IMR-90 (cell line): ENCODE data around the gene APOB. TPM values are rescaled to one million over a fixed set of nuclear protein-coding genes. Genes with fewer than 3 reads are reported as not detected.

ENCODE experiments used
- ATAC-seq: fragments of 200-7000 bp; cut with Tn5 transposase; 2 replicates; pipeline ENCODE4 v1.9.1; 2020; ENCODE audit warnings: low read depth, mild to moderate bottlenecking, moderate library complexity
- BruUV-seq: library from RNA; stranded (reverse); fragments of 400-500 nt; replicated peaks from 2 replicates; lab custom pipeline; 2021; lab: Mats Ljungman, UMichigan
- CTCF ChIA-PET: fragments of 300-600 bp; formaldehyde crosslinking; extraction: SDS; loops from one replicate; lab custom pipeline; 2021; ENCODE audit warnings: antibody characterized with exemption; lab: Yijun Ruan, JAX
- POLR2A ChIA-PET: fragments of 300-600 bp; sonication (Branson Sonifier 250); formaldehyde crosslinking; loops from one replicate; lab custom pipeline; 2022; ENCODE audit warnings: antibody characterized with exemption; ENCODE audit not compliant: unreplicated experiment; lab: Charles Lee
- DNase-seq: peaks from one replicate; pipeline ENCODE4 v3.0.0; 2013
- H2AFZ ChIP-seq: replicated peaks from 2 replicates; pipeline ENCODE3; 2013; ENCODE audit warnings: low read length, mild to moderate bottlenecking; ENCODE audit not compliant: poor library complexity
- H2AK5ac ChIP-seq: 2 replicates; pipeline ENCODE4 v1.6.1; 2013; ENCODE audit warnings: low read depth, low read length, inconsistent platforms
- H2AK9ac ChIP-seq: replicated peaks from 2 replicates; pipeline ENCODE3; 2013; ENCODE audit warnings: mild to moderate bottlenecking, low read depth, low read length, moderate library complexity; ENCODE audit not compliant: poor library complexity
- H2BK120ac ChIP-seq: 2 replicates; pipeline ENCODE4 v1.6.1; 2013; ENCODE audit warnings: low read depth, low read length, inconsistent platforms
- H2BK15ac ChIP-seq: 3 replicates; pipeline ENCODE4 v1.6.1; 2013; ENCODE audit warnings: low read depth, low read length, inconsistent platforms
- H2BK20ac ChIP-seq: 2 replicates; pipeline ENCODE4 v1.6.1; 2013; ENCODE audit warnings: low read depth, mild to moderate bottlenecking, inconsistent platforms, low read length, moderate library complexity
- H2BK5ac ChIP-seq: 2 replicates; pipeline ENCODE4 v1.6.1; 2013; ENCODE audit warnings: mild to moderate bottlenecking, low read depth, low read length, inconsistent platforms; ENCODE audit not compliant: poor library complexity, severe bottlenecking
- H3K14ac ChIP-seq: replicated peaks from 2 replicates; pipeline ENCODE4 v1.6.1; 2013; ENCODE audit warnings: low read depth, low read length, inconsistent platforms
- H3K18ac ChIP-seq: 2 replicates; pipeline ENCODE4 v1.6.1; 2013; ENCODE audit warnings: low read depth, low read length, control low read depth
- H3K23ac ChIP-seq: 2 replicates; pipeline ENCODE4 v1.6.1; 2013; ENCODE audit warnings: low read depth, low read length, inconsistent platforms
- H3K27ac ChIP-seq: 2 replicates; pipeline ENCODE4 v1.5.1; 2013; ENCODE audit warnings: mild to moderate bottlenecking, control low read depth, low read length; ENCODE audit not compliant: insufficient read depth
- H3K27me3 ChIP-seq: 2 replicates; pipeline ENCODE4 v1.6.1; 2013; ENCODE audit warnings: low read length; ENCODE audit not compliant: control insufficient read depth, insufficient read depth
- H3K36me3 ChIP-seq: 2 replicates; pipeline ENCODE4 v1.6.1; 2013; ENCODE audit warnings: low read length, mixed read lengths; ENCODE audit not compliant: control insufficient read depth, insufficient read depth
- H3K4ac ChIP-seq: 2 replicates; pipeline ENCODE4 v1.6.1; 2013; ENCODE audit warnings: low read depth, low read length, inconsistent platforms
- H3K4me1 ChIP-seq: 2 replicates; pipeline ENCODE4 v1.6.1; 2013; ENCODE audit warnings: low read length, mixed read lengths; ENCODE audit not compliant: control insufficient read depth, insufficient read depth
- H3K4me2 ChIP-seq: 2 replicates; pipeline ENCODE4 v1.6.1; 2013; ENCODE audit warnings: low read depth, mild to moderate bottlenecking, control low read depth, low read length, moderate library complexity
- H3K4me3 ChIP-seq: 2 replicates; pipeline ENCODE4 v1.5.1; 2013; ENCODE audit warnings: low read depth, mild to moderate bottlenecking, control low read depth, low read length, moderate library complexity; ENCODE audit not compliant: insufficient read depth
- H3K56ac ChIP-seq: 2 replicates; pipeline ENCODE4 v1.6.1; 2013; ENCODE audit warnings: low read length, inconsistent platforms; ENCODE audit not compliant: insufficient read depth; ENCODE audit errors: extremely low read depth
- H3K79me1 ChIP-seq, 2 experiments: 2 replicates each; pipeline ENCODE4 v1.6.1; 2013; ENCODE audit warnings: low read length in 2 of 2, inconsistent platforms in 1 of 2, low read depth in 1 of 2
- H3K9ac ChIP-seq: 2 replicates; pipeline ENCODE4 v1.6.1; 2013; ENCODE audit warnings: low read depth, low read length, control low read depth
- H3K9me1 ChIP-seq: 2 replicates; pipeline ENCODE4 v1.6.1; 2013; ENCODE audit warnings: low read length, inconsistent platforms; ENCODE audit not compliant: insufficient read depth
- H3K9me3 ChIP-seq: 2 replicates; pipeline ENCODE4 v1.6.1; 2013; ENCODE audit warnings: low read length; ENCODE audit not compliant: control insufficient read depth, insufficient read depth
- H4K20me1 ChIP-seq: 2 replicates; pipeline ENCODE4 v1.6.1; 2013; ENCODE audit warnings: low read length, inconsistent platforms; ENCODE audit not compliant: insufficient read depth
- H4K5ac ChIP-seq: 2 replicates; pipeline ENCODE4 v1.6.1; 2013; ENCODE audit warnings: mild to moderate bottlenecking, low read depth, low read length, control low read depth
- H4K8ac ChIP-seq, 2 experiments: 2 replicates each; pipeline ENCODE4 v1.6.1; 2013; ENCODE audit warnings: low read depth in 2 of 2, low read length in 2 of 2, control low read depth in 1 of 2, inconsistent platforms in 1 of 2
- H4K91ac ChIP-seq: 2 replicates; pipeline ENCODE4 v1.6.1; 2013; ENCODE audit warnings: low read depth, low read length, inconsistent platforms; ENCODE audit not compliant: insufficient read depth
- BHLHE40 ChIP-seq: fragments of 150-350 bp; IDR thresholded peaks from 2 replicates; pipeline ENCODE4 v1.6.1; 2016; ENCODE audit warnings: mild to moderate bottlenecking, low read depth, low read length
- CEBPB ChIP-seq: IDR thresholded peaks from 2 replicates; pipeline ENCODE4 v1.6.1; 2012; ENCODE audit warnings: low read depth, low read length, improper control_type of control experiment
- CHD1 ChIP-seq: IDR thresholded peaks from 2 replicates; pipeline ENCODE4 v1.6.1; 2012; ENCODE audit warnings: low read depth, low read length, improper control_type of control experiment
- FOS ChIP-seq: fragments of 150-350 bp; IDR thresholded peaks from 2 replicates; pipeline ENCODE4 v1.6.1; 2016; ENCODE audit warnings: low read depth, low read length
- MAFK ChIP-seq: IDR thresholded peaks from 2 replicates; pipeline ENCODE4 v1.6.1; 2012; ENCODE audit warnings: low read depth, low read length, improper control_type of control experiment
- MAZ ChIP-seq: IDR thresholded peaks from 2 replicates; pipeline ENCODE4 v1.6.1; 2012; ENCODE audit warnings: low read depth, mild to moderate bottlenecking, low read length, improper control_type of control experiment, moderate library complexity, borderline replicate concordance
- MXI1 ChIP-seq: IDR thresholded peaks from 2 replicates; pipeline ENCODE4 v1.6.1; 2012; ENCODE audit warnings: low read depth, mild to moderate bottlenecking, low read length, moderate library complexity, borderline replicate concordance
- NFE2L2 ChIP-seq: fragments of 150-350 bp; IDR thresholded peaks from 2 replicates; pipeline ENCODE4 v1.6.1; 2016; ENCODE audit warnings: low read depth, mild to moderate bottlenecking, low read length
- POLR2A ChIP-seq: IDR thresholded peaks from 2 replicates; pipeline ENCODE4 v1.6.1; 2012; ENCODE audit warnings: mild to moderate bottlenecking, low read depth, low read length
- RAD21 ChIP-seq: IDR thresholded peaks from 2 replicates; pipeline ENCODE4 v1.6.1; 2012; ENCODE audit warnings: low read length, improper control_type of control experiment
- RCOR1 ChIP-seq: IDR thresholded peaks from 2 replicates; pipeline ENCODE4 v1.6.1; 2012; ENCODE audit warnings: mild to moderate bottlenecking, low read length, improper control_type of control experiment; ENCODE audit not compliant: insufficient replicate concordance
- RFX5 ChIP-seq: IDR thresholded peaks from 2 replicates; pipeline ENCODE4 v1.8.0; 2012; ENCODE audit warnings: low read depth, mild to moderate bottlenecking, low read length, moderate library complexity
- SMC3 ChIP-seq: fragments of 150-350 bp; IDR thresholded peaks from 2 replicates; pipeline ENCODE4 v1.6.1; 2016; ENCODE audit warnings: low read depth, mild to moderate bottlenecking, antibody characterized with exemption, low read length, moderate library complexity
- WGBS, 2 experiments: methylation state at CpG; one replicate each; pipeline versions ENCODE4 v1.1.5 to v1.1.7; 2013; ENCODE audit warnings: missing lambda C conversion rate in 2 of 2; ENCODE audit not compliant: insufficient read length in 1 of 2; ENCODE audit errors: extremely low coverage in 2 of 2; 5-methylcytosine and 5-hydroxymethylcytosine counted together
- dilution Hi-C: fragments of 300-500 bp; cut with HindIII; formaldehyde crosslinking; loops from one replicate; pipeline ENCODE4 v1.14.3; 2018; ENCODE audit warnings: low sequenced_read_pairs; ENCODE audit not compliant: unreplicated experiment
- in situ Hi-C: fragments of 300-500 bp; cut with MboI; formaldehyde crosslinking; loops from 3 replicates; pipeline ENCODE4 v1.14.3; 2019; ENCODE audit warnings: low sequenced_read_pairs, inconsistent platforms, mixed read lengths
- intact Hi-C: fragments of 100-400 bp; cut with micrococcal nuclease; formaldehyde crosslinking; loops from 2 replicates; pipeline ENCODE4 v1.10.0; 2022
- polyA plus RNA-seq, 3 experiments: library from polyadenylated mRNA; depleted of rRNA; stranded (reverse); fragments of >200 nt; gene quantifications; 2 replicates each; pipeline ENCODE4 v1.2.3, GENCODE V29; 2012; ENCODE audit warnings: low replicate concordance in 1 of 3
- total RNA-seq: library from RNA; depleted of rRNA; stranded (reverse); fragments of >200 nt; gene quantifications from 2 replicates; pipeline ENCODE4 v1.2.3, GENCODE V29; 2012
- TF ChIP-seq, protein P1 (sequence below): fragments of 150-350 bp; IDR thresholded peaks from 2 replicates; pipeline ENCODE4 v1.6.1; 2016; ENCODE audit warnings: low read depth, mild to moderate bottlenecking, low read length, moderate library complexity, borderline replicate concordance
- TF ChIP-seq, protein P2 (sequence below): fragments of 150-350 bp; IDR thresholded peaks from 2 replicates; pipeline ENCODE4 v1.6.1; 2017; ENCODE audit warnings: mild to moderate bottlenecking, antibody characterized with exemption, low read length, low read depth
- TF ChIP-seq, protein P3 (sequence below): conservative IDR thresholded peaks from 2 replicates; pipeline ENCODE4 v1.5.1; 2012; ENCODE audit warnings: mild to moderate bottlenecking, low read depth, low read length, improper control_type of control experiment

The APOB gene
- total and polyA plus RNA-seq, 2 of the 4 experiments (the other 2 are of a cell fraction), result under 0.01 TPM; not detected in 1

DNA sequence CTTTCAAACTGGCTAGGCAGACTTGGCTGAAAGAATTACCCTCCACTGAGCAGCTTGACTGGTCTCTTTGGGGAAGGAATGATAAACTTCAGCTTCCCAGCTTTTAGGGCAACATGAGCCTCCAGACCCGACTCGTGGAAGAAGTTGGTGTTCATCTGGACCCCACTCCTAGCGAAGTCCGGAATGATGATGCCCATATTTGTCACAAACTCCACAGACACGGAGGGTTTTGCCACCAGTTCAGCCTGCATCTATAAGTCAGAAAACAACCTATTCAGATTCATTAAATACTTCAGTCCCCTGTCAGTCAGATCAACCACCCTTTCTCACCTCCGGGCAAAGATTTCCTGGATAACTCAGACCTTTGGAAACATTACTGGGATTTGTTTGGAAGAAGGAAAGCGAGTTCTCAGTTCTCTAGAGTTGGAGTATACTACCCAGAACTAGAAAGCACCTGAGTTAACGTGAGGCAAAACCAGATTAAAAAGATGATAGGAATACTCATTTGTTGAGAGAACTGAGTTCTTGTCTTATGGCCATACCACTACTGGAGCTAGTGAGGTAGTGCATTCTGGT is 21.0 kb downstream of the APOB start:
- in situ Hi-C loops, result no loop called here
- H4K20me1 ChIP-seq, result no peaks in the 10 kb centered on the region

More for the DNA sequence above, 21.0 kb downstream of the APOB start:
- H2AK9ac ChIP-seq, result no peak overlapping the region
- no CpG with 5 or more reads among the region's 8 CpGs for WGBS, 2 experiments
- H3K36me3 ChIP-seq, result no peaks in the 10 kb centered on the region
- no peak overlapping the region for H2BK15ac ChIP-seq
- no peak overlapping the region for H4K5ac ChIP-seq
- no peak for TF ChIP-seq RAD21
- TF ChIP-seq POLR2A, result no peak
- no peak for TF ChIP-seq SMC3
- TF ChIP-seq NFE2L2, result no peak
- TF ChIP-seq RCOR1, result no peak
- TF ChIP-seq, protein P1, sequence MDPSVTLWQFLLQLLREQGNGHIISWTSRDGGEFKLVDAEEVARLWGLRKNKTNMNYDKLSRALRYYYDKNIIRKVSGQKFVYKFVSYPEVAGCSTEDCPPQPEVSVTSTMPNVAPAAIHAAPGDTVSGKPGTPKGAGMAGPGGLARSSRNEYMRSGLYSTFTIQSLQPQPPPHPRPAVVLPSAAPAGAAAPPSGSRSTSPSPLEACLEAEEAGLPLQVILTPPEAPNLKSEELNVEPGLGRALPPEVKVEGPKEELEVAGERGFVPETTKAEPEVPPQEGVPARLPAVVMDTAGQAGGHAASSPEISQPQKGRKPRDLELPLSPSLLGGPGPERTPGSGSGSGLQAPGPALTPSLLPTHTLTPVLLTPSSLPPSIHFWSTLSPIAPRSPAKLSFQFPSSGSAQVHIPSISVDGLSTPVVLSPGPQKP, result no peak
- TF ChIP-seq, protein P2, sequence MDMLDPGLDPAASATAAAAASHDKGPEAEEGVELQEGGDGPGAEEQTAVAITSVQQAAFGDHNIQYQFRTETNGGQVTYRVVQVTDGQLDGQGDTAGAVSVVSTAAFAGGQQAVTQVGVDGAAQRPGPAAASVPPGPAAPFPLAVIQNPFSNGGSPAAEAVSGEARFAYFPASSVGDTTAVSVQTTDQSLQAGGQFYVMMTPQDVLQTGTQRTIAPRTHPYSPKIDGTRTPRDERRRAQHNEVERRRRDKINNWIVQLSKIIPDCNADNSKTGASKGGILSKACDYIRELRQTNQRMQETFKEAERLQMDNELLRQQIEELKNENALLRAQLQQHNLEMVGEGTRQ, result no peak
- TF ChIP-seq CEBPB, result no peak
- TF ChIP-seq BHLHE40, result no peak
- TF ChIP-seq MAZ, result no peak
- no peak for TF ChIP-seq CHD1
- TF ChIP-seq, protein P3, sequence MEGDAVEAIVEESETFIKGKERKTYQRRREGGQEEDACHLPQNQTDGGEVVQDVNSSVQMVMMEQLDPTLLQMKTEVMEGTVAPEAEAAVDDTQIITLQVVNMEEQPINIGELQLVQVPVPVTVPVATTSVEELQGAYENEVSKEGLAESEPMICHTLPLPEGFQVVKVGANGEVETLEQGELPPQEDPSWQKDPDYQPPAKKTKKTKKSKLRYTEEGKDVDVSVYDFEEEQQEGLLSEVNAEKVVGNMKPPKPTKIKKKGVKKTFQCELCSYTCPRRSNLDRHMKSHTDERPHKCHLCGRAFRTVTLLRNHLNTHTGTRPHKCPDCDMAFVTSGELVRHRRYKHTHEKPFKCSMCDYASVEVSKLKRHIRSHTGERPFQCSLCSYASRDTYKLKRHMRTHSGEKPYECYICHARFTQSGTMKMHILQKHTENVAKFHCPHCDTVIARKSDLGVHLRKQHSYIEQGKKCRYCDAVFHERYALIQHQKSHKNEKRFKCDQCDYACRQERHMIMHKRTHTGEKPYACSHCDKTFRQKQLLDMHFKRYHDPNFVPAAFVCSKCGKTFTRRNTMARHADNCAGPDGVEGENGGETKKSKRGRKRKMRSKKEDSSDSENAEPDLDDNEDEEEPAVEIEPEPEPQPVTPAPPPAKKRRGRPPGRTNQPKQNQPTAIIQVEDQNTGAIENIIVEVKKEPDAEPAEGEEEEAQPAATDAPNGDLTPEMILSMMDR, result no peak
- no peak for TF ChIP-seq FOS
- TF ChIP-seq RFX5, result no peak
- no peak for TF ChIP-seq MAFK
- TF ChIP-seq MXI1, result no peak
- no peak overlapping the region for H3K27ac ChIP-seq
- dilution Hi-C loops (no loop called here), intact Hi-C loops (no loop called here)
- no peak overlapping the region for H2BK20ac ChIP-seq
- no peak for ATAC-seq
- no peak overlapping the region for H2AFZ ChIP-seq
- H3K4me3 ChIP-seq, result no peak overlapping the region
- no peak overlapping the region for H3K14ac ChIP-seq
- no peak overlapping the region for H2BK5ac ChIP-seq
- no peaks in the 10 kb centered on the region for H3K4me1 ChIP-seq
- no peaks in the 10 kb centered on the region for H3K79me1 ChIP-seq
- H3K27me3 ChIP-seq, result no peaks in the 10 kb centered on the region
- no TSS peak for BruUV-seq
- no peak overlapping the region for H3K9ac ChIP-seq
- H3K9me3 ChIP-seq, result no peaks in the 10 kb centered on the region
- H2AK5ac ChIP-seq, result no peak overlapping the region
- H4K91ac ChIP-seq, result no peak overlapping the region
- H4K8ac ChIP-seq, result no peak overlapping the region
- POLR2A ChIA-PET, result no interaction called here
- CTCF ChIA-PET, result no interaction called here
- H2BK120ac ChIP-seq, result no peak overlapping the region
- H3K4me2 ChIP-seq, result no peak overlapping the region
- H3K23ac ChIP-seq, result no peak overlapping the region
- no peak overlapping the region for H3K4ac ChIP-seq
- H3K56ac ChIP-seq, result no peak overlapping the region
- H3K9me1 ChIP-seq, result no peaks in the 10 kb centered on the region
- DNase-seq, result no peak
- H3K18ac ChIP-seq, result no peak overlapping the region
